ENCODE measurements around the gene SLC25A48. TPM values are rescaled to one million over a fixed set of nuclear protein-coding genes. Genes with fewer than 3 reads are reported as not detected.

The SLC25A48 gene
- total RNA-seq, 4 donors from 2014 or later: 0.32 TPM; not detected in 3

DNA sequence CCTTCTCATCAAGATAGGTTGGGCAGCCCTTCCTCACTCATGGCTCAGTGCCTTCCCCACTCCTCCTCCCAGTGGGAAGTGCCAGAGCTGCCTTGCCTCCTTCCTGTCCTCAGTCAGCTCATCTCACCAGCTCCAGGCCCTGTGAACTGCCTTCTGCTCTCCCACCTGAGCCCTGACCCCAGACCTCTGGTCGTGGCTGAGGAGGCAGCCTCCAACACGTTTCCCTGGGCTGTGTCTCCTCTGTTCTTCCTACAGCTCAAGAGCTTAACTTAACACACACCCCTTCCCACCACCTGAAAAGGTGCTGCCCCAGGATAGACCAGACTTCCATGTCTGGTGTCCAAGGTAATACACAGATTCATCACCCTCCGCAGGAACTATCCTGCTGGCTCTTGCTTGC is 40.0 kb downstream of the SLC25A48 start:
- ATAC-seq (ENCODE audit: low FRiP score) (no peak), DNase-seq (ENCODE audit: low spot score) (no peak)
- TF ChIP-seq, protein P1, sequence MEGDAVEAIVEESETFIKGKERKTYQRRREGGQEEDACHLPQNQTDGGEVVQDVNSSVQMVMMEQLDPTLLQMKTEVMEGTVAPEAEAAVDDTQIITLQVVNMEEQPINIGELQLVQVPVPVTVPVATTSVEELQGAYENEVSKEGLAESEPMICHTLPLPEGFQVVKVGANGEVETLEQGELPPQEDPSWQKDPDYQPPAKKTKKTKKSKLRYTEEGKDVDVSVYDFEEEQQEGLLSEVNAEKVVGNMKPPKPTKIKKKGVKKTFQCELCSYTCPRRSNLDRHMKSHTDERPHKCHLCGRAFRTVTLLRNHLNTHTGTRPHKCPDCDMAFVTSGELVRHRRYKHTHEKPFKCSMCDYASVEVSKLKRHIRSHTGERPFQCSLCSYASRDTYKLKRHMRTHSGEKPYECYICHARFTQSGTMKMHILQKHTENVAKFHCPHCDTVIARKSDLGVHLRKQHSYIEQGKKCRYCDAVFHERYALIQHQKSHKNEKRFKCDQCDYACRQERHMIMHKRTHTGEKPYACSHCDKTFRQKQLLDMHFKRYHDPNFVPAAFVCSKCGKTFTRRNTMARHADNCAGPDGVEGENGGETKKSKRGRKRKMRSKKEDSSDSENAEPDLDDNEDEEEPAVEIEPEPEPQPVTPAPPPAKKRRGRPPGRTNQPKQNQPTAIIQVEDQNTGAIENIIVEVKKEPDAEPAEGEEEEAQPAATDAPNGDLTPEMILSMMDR (IDR thresholded peaks at IDR 0.05): no peak

DNA sequence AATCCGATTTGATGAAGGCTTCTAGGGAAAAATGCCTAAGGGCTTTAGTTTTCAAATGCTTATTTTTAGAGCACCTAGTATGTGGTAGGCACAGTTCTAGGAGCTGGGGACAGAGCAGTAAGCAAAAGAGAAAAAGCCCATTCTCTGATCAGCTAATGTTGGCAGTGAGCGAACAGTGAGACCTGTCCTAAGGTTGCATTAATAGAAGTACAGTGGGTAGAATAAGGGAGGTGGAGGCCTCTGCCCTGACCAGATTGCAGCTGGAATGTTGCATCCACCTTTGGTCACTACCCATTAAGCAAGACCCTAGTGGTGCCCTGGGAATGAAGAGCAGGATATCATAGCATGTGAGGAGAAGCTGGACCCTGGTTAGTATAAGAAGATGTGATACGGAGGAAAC is 41.1 kb downstream of the SLC25A48 start:
- DNase-seq (ENCODE audit: low spot score) (no peak), ATAC-seq (ENCODE audit: low FRiP score) (no peak)
- TF ChIP-seq, protein P1 (IDR thresholded peaks at IDR 0.05): no peak

DNA sequence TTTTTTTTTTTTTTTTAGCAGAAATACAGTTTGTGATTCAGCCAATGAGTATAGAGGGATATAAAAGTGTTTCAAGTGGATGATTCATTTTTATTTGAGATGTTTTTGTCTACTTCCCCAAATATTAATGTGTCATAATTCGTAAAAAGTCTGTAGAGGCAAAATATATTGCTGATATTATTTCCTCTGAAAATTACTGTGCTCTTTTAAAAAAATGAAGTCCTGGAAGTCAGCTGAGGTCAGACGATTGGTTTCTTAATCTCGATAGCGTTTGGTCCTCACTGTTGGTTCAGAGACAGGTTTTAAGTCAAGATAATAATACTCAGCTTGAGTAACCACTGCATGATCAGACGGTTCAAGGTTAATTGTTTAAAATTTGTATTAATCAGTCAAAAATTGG is 41.7 kb downstream of the SLC25A48 start:
- no peak for ATAC-seq (ENCODE audit: low FRiP score)
- TF ChIP-seq, protein P1 (IDR thresholded peaks at IDR 0.05): no peak
- DNase-seq (ENCODE audit: low spot score): no peak

DNA sequence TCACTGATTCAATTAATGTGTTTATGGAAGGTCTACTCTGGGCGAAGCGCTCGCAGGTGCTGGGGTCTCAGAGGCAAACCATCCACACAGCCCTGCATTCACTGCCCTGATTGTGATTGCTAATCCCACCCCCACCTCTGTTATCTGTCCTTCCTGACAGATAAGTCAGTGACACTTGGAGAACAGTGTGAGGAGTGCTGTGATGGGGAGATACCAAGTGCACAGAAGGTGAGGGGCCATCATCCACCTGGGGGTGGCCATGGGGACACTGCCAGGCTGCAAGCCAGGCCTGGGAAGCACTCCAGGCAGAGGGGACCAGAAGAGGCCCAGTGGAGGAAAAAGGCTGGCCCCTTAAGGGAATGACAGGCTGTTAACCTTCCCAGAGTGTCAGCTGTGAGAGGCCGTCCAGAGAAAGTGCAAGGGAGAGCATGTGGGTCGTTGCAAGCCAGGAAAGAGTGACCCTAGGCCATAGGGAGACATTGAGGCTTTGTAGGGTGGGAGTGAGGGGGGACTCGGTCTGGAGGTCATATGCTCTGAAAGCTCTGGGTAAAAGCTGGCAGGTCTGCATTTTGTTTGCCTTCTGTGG is 43.2 kb downstream of the SLC25A48 start:
- no peak for DNase-seq (ENCODE audit: low spot score)
- no peak for ATAC-seq (ENCODE audit: low FRiP score)
- TF ChIP-seq, protein P1 (IDR thresholded peaks at IDR 0.05): no peak

DNA sequence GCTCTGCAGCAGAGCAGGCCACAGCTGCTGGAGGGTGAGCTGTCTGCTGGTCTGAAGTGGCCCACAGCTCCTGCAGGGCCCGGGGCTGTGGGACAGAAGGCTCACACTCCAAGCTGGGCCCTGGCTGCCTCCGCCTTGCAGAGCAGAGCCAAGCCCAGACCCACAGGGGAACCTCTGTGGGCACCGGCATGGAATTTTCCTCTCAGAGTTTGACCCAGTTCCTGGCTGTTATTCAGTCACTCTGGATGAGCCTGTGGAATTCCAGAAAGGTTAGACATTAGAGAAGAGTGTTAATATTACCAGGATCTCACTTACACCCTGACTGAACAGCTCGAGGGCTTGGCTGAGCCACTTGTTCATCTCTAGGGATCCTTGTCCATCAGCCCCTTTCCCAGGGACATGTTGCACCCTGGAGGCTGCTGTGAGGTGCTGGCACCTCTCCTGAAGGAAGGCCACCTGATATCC is 43.7 kb downstream of the SLC25A48 start:
- ATAC-seq (ENCODE audit: low FRiP score) (no peak), DNase-seq (ENCODE audit: low spot score) (no peak)
- TF ChIP-seq, protein P1 (IDR thresholded peaks at IDR 0.05): no peak

DNA sequence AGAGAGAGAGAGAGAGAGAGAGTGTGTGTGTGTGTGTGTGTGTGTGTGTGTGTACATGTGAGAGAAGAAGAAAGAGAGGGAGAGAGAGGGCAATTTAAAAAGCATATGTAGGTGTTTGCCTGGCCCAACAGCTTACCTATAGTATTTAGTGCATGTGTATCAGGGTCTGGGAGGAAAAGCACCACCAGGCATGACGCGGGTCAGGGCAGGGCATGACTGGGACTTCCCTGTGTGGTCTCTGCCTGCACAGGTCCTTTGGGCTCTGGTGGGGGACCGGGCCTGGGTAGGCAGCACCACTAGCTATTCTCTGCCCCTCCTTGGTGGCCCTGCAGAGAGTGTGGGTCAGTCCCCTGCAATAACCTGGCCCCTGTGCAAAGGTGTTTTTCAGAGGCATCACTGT is 45.1 kb downstream of the SLC25A48 start:
- ATAC-seq (ENCODE audit: low FRiP score) (no peak), DNase-seq (ENCODE audit: low spot score) (no peak)
- TF ChIP-seq, protein P1 (IDR thresholded peaks at IDR 0.05): no peak

DNA sequence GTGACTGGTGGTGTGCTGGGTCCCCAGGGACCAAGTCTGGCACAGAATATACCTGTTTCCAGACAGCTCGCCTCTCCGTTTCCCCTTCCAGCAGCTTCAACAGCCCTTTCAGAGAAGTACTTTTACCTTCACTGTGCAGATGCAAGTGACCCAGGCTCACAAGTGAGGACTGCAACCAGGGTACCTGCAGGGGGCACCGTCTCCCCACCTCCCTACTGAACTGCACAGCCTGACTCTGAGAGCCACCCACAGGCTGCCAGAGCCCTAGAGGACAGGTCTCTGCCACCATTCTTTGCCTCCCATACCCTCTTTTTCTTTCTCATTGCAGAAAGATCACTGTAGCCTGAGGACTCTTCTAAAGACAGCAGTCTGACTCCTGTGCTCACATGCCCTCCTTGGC is 45.8 kb downstream of the SLC25A48 start:
- no peak for DNase-seq (ENCODE audit: low spot score)
- ATAC-seq (ENCODE audit: low FRiP score): no peak

More for the DNA sequence above, 45.8 kb downstream of the SLC25A48 start:
- TF ChIP-seq, protein P1 (IDR thresholded peaks at IDR 0.05): no peak

All from omental fat pad (tissue), 4 donors.